CD4-positive, alpha-beta T cell (primary cell): ENCODE data around the gene MFSD12. TPM values are rescaled to one million over a fixed set of nuclear protein-coding genes. Genes with fewer than 3 reads are reported as not detected.
A peak's percentile ranks its signal among the peaks of the same experiment; 100 is the strongest.

Experiments
- ATAC-seq: fragments of 200-7000 bp; cut with Tn5 transposase; one replicate; pipeline ENCODE4 v1.10.0; 2022; ENCODE audit warnings: mild to moderate bottlenecking; ENCODE audit not compliant: poor library complexity
- CTCF ChIA-PET: fragments of 350-600 bp; sonication (Branson Sonifier 250); formaldehyde crosslinking; loops from one replicate; lab custom pipeline; 2021; ENCODE audit warnings: antibody characterized with exemption, inconsistent platforms; lab: Charles Lee
- POLR2A ChIA-PET: fragments of 350-600 bp; sonication (Branson Sonifier 250); formaldehyde crosslinking; loops from one replicate; lab custom pipeline; 2021; ENCODE audit warnings: antibody characterized with exemption, inconsistent platforms; lab: Charles Lee
- DNase-seq, 14 experiments: peaks; one replicate each; pipeline ENCODE4 v3.0.0-alpha.2; 2013 to 2020; ENCODE audit warnings: mixed read lengths in 2 of 14
- H3K27ac ChIP-seq, 2 donors: one replicate each; pipeline versions ENCODE4 v1.5.1 to v1.7.0; 2013; ENCODE audit warnings: low read length in 2 of 2, low read depth in 1 of 2, mild to moderate bottlenecking in 1 of 2
- H3K27me3 ChIP-seq, 2 experiments: 1 replicate in 1 of 2; 2 replicates in 1 of 2; pipeline versions ENCODE4 v1.6.1 to v1.7.0; 2013; ENCODE audit warnings: low read length in 2 of 2, control low read depth in 1 of 2, mild to moderate bottlenecking in 1 of 2, moderate library complexity in 1 of 2; ENCODE audit not compliant: insufficient read depth in 2 of 2, control insufficient read depth in 1 of 2
- H3K36me3 ChIP-seq: one replicate; pipeline ENCODE4 v1.6.1; 2013; ENCODE audit warnings: low read length, control low read depth; ENCODE audit not compliant: insufficient read depth
- H3K4me1 ChIP-seq: one replicate; pipeline ENCODE4 v1.6.1; 2013; ENCODE audit warnings: low read length, control low read depth; ENCODE audit not compliant: insufficient read depth
- H3K4me3 ChIP-seq: one replicate; pipeline ENCODE4 v1.5.1; 2013; ENCODE audit warnings: mild to moderate bottlenecking, low read length, moderate library complexity
- H3K9me3 ChIP-seq, 2 experiments: 1 replicate in 1 of 2; 2 replicates in 1 of 2; pipeline versions ENCODE4 v1.6.1 to v1.7.0; 2013; ENCODE audit warnings: low read length in 2 of 2, mild to moderate bottlenecking in 2 of 2, control low read depth in 1 of 2, moderate library complexity in 1 of 2; ENCODE audit not compliant: control insufficient read depth in 1 of 2, insufficient read depth in 1 of 2
- H3K27ac Mint-ChIP-seq: one replicate; pipeline ENCODE4 v1.8.0; 2020; ENCODE audit warnings: mixed read lengths
- H3K27me3 Mint-ChIP-seq: one replicate; pipeline ENCODE4 v1.8.0; 2021; ENCODE audit warnings: mixed read lengths
- H3K36me3 Mint-ChIP-seq: one replicate; pipeline ENCODE4 v1.8.0; 2021; ENCODE audit warnings: low read depth, mixed read lengths
- H3K4me1 Mint-ChIP-seq: one replicate; pipeline ENCODE4 v1.8.0; 2021; ENCODE audit warnings: low read depth, mixed read lengths
- H3K4me3 Mint-ChIP-seq: one replicate; pipeline ENCODE4 v1.8.0; 2020; ENCODE audit warnings: mild to moderate bottlenecking, mixed read lengths
- H3K9me3 Mint-ChIP-seq: one replicate; pipeline ENCODE4 v1.8.0; 2020; ENCODE audit warnings: mixed read lengths
- CTCF ChIP-seq: fragments of 200-600 bp; IDR thresholded peaks from one replicate; pipeline ENCODE4 v1.8.0; 2022; ENCODE audit warnings: antibody characterized with exemption, mild to moderate bottlenecking
- intact Hi-C, 2 experiments: fragments of 100-400 bp; cut with DNase I in 1 of 2; cut with micrococcal nuclease in 1 of 2; formaldehyde crosslinking; loops; one replicate each; pipeline versions ENCODE4 v1.15.1 to v1.9.0; 2023 to 2025; cut with DNase I, micrococcal nuclease
- total RNA-seq, 174 experiments: library from RNA in 2 of 174; stranded (reverse) in 2 of 174; gene quantifications; one replicate each; pipeline ENCODE4 v1.2.3 and lab custom pipeline; 2021 to 2026

Gene MFSD12
- total RNA-seq, 2 experiments from 2014 or later: 62.5 to 65.0 TPM

- POLR2A ChIA-PET: interaction anchor here (0.7 to 3.7 kb wide), 2 partner anchors 10 kb away, joined by 3 to 21 read pairs; partner anchors contain the start of gene MFSD12
- no peak overlapping the region for H3K27ac Mint-ChIP-seq
- H3K36me3 ChIP-seq: peaks cover 47% of the 10 kb centered on the region
- H3K9me3 ChIP-seq: no peaks in the 10 kb centered on the region
- H3K36me3 Mint-ChIP-seq: peaks cover 29% of the 10 kb centered on the region
- no peak overlapping the region for H3K4me3 ChIP-seq
- peak in 7 of 14 experiments; percentile 21 to 59 (median 42) for DNase-seq
- CTCF ChIA-PET: interaction anchor here (1.0 to 1.1 kb wide), 2 partner anchors 9 to 26 kb away, joined by 3 read pairs; no protein-coding TSS in a partner anchor
- no peak overlapping the region for H3K27ac ChIP-seq
- intact Hi-C loops: loop anchor here (5.0 kb wide), 2 partner anchors 40 kb away; partner anchors contain the start of genes FZR1 (in 1 of the 2) and GIPC3 (in 1 of the 2)
- TF ChIP-seq CTCF: peak; percentile 56
- no peak overlapping the region for H3K4me3 Mint-ChIP-seq
- H3K4me1 ChIP-seq: peaks cover 29% of the 10 kb centered on the region
- no peaks in the 10 kb centered on the region for H3K9me3 Mint-ChIP-seq
- no peaks in the 10 kb centered on the region for H3K27me3 Mint-ChIP-seq
- peak; percentile 16 for ATAC-seq
- H3K4me1 Mint-ChIP-seq: peaks cover 20% of the 10 kb centered on the region
- H3K27me3 ChIP-seq: no peaks in the 10 kb centered on the region
These were observed 10.1 kb downstream of the MFSD12 start for GRCh38 chr19:3547301-3547731.

GRCh38 chr19:3546119-3546518 lies 11.3 kb downstream of the MFSD12 start:
- H3K27ac ChIP-seq: no peak overlapping the region
- POLR2A ChIA-PET: interaction anchor here (2.7 to 3.7 kb wide), 2 partner anchors 8 to 11 kb away, joined by 19 to 21 read pairs; partner anchors contain the start of gene MFSD12
- Mint-ChIP-seq H3K9me3 (no peaks in the 10 kb centered on the region), H3K27me3 (no peaks in the 10 kb centered on the region), H3K36me3 (peaks cover 24% of the 10 kb centered on the region), H3K27ac (no peak overlapping the region), H3K4me1 (peaks cover 14% of the 10 kb centered on the region), H3K4me3 (no peak overlapping the region)
- peaks cover 21% of the 10 kb centered on the region for H3K4me1 ChIP-seq
- H3K9me3 ChIP-seq: no peaks in the 10 kb centered on the region
- H3K4me3 ChIP-seq: no peak overlapping the region
- ATAC-seq (no peak), DNase-seq (peak in 1 of 14 experiments; percentile 35)
- TF ChIP-seq CTCF: no peak
- H3K36me3 ChIP-seq: peaks cover 47% of the 10 kb centered on the region
- no peaks in the 10 kb centered on the region for H3K27me3 ChIP-seq
- intact Hi-C loops: loop anchor here (5.0 kb wide), 2 partner anchors 39 to 41 kb away; partner anchors contain the start of genes FZR1 (in 1 of the 2) and GIPC3 (in 1 of the 2)
- CTCF ChIA-PET: interaction anchor here (1.7 to 1.9 kb wide), 3 partner anchors 8 to 39 kb away, joined by 6 to 33 read pairs (median 18); partner anchors contain the start of genes GIPC3 and MFSD12

- Mint-ChIP-seq H3K36me3 (peaks cover 24% of the 10 kb centered on the region), H3K27ac (no peak overlapping the region), H3K27me3 (no peaks in the 10 kb centered on the region), H3K4me1 (peaks cover 11% of the 10 kb centered on the region), H3K4me3 (no peak overlapping the region), H3K9me3 (no peaks in the 10 kb centered on the region)
- TF ChIP-seq CTCF: no peak
- Histone ChIP-seq H3K27ac (no peak overlapping the region), H3K27me3 (no peaks in the 10 kb centered on the region), H3K36me3 (peaks cover 44% of the 10 kb centered on the region), H3K9me3 (no peaks in the 10 kb centered on the region), H3K4me1 (peaks cover 21% of the 10 kb centered on the region), H3K4me3 (no peak overlapping the region)
- intact Hi-C loops: loop anchor here (1.0 to 5.0 kb wide), 6 partner anchors 38 to 161 kb away; partner anchors contain the start of genes FZR1 (in 1 of the 2), GIPC3 (in 1 of the 2) and TBXA2R (in 1 of the 2)
- DNase-seq: no peak
- no peak for ATAC-seq
- CTCF ChIA-PET: interaction anchor here (0.6 to 1.9 kb wide), 11 partner anchors 8 to 171 kb away, joined by 3 to 33 read pairs (median 5); partner anchors contain the start of genes GIPC3 and MFSD12
- POLR2A ChIA-PET: interaction anchor here (0.9 to 3.7 kb wide), 4 partner anchors 9 to 45 kb away, joined by 3 to 21 read pairs (median 12); partner anchors contain the start of genes DOHH, HMG20B and MFSD12
These were observed 11.7 kb downstream of the MFSD12 start for GRCh38 chr19:3545669-3546034.
